ENCODE results near the gene ARIH1.
"Not testable (repeated sequence)": the region's sequence is repeated elsewhere in the genome, so short reads cannot be mapped to it uniquely, and the experiment has no call there.

ARIH1 gene

GRCh38 chr15:72599855-72600464 lies 125.8 kb downstream of the ARIH1 start:
- Histone ChIP-seq H3K9me3 (ENCODE audit: control insufficient read depth, insufficient read depth, low read length) (no peaks in the 10 kb centered on the region), H3K36me3 (ENCODE audit: control insufficient read depth, insufficient read depth, low read length) (no peaks in the 10 kb centered on the region), H3K27ac (ENCODE audit: low read depth, low read length) (no peak overlapping the region), H3K9ac (ENCODE audit: low read depth, low read length) (no peak overlapping the region), H3K4me3 (ENCODE audit: low read depth, low read length) (no peak overlapping the region), H3K27me3 (ENCODE audit: control insufficient read depth, insufficient read depth, low read length) (no peaks in the 10 kb centered on the region), H3K4me1 (ENCODE audit: control insufficient read depth, insufficient read depth, low read length) (no peaks in the 10 kb centered on the region)

GRCh38 chr15:72604794-72605193 lies 130.7 kb downstream of the ARIH1 start:
- H3K27ac ChIP-seq (ENCODE audit: low read depth, low read length): no peak overlapping the region
- H3K36me3 ChIP-seq (ENCODE audit: control insufficient read depth, insufficient read depth, low read length): no peaks in the 10 kb centered on the region
- no peaks in the 10 kb centered on the region for H3K27me3 ChIP-seq (ENCODE audit: control insufficient read depth, insufficient read depth, low read length)
- H3K9ac ChIP-seq (ENCODE audit: low read depth, low read length): no peak overlapping the region
- no peaks in the 10 kb centered on the region for H3K9me3 ChIP-seq (ENCODE audit: control insufficient read depth, insufficient read depth, low read length)
- H3K4me3 ChIP-seq (ENCODE audit: low read depth, low read length): no peak overlapping the region
- H3K4me1 ChIP-seq (ENCODE audit: control insufficient read depth, insufficient read depth, low read length): no peaks in the 10 kb centered on the region

- not testable (repeated sequence) for H3K27ac ChIP-seq (ENCODE audit: low read depth, low read length); H3K9me3 ChIP-seq (ENCODE audit: control insufficient read depth, insufficient read depth, low read length); H3K27me3 ChIP-seq (ENCODE audit: control insufficient read depth, insufficient read depth, low read length); H3K36me3 ChIP-seq (ENCODE audit: control insufficient read depth, insufficient read depth, low read length); H3K4me3 ChIP-seq (ENCODE audit: low read depth, low read length); H3K9ac ChIP-seq (ENCODE audit: low read depth, low read length); H3K4me1 ChIP-seq (ENCODE audit: control insufficient read depth, insufficient read depth, low read length)
These were observed 134.0 kb downstream of the ARIH1 start for GRCh38 chr15:72608084-72608483.

GRCh38 chr15:72609862-72610261 lies 135.7 kb downstream of the ARIH1 start:
- Histone ChIP-seq H3K9ac (ENCODE audit: low read depth, low read length) (no peak overlapping the region), H3K4me3 (ENCODE audit: low read depth, low read length) (no peak overlapping the region), H3K36me3 (ENCODE audit: control insufficient read depth, insufficient read depth, low read length) (no peaks in the 10 kb centered on the region), H3K27ac (ENCODE audit: low read depth, low read length) (no peak overlapping the region), H3K9me3 (ENCODE audit: control insufficient read depth, insufficient read depth, low read length) (no peaks in the 10 kb centered on the region), H3K4me1 (ENCODE audit: control insufficient read depth, insufficient read depth, low read length) (0 out of 2 replicates have a peak, but pooled peaks cover under 1% of the 10 kb centered on the region), H3K27me3 (ENCODE audit: control insufficient read depth, insufficient read depth, low read length) (no peaks in the 10 kb centered on the region)

GRCh38 chr15:72612324-72612723 lies 138.2 kb downstream of the ARIH1 start:
- H3K27ac ChIP-seq (ENCODE audit: low read depth, low read length); H3K27me3 ChIP-seq (ENCODE audit: control insufficient read depth, insufficient read depth, low read length); H3K9ac ChIP-seq (ENCODE audit: low read depth, low read length); H3K36me3 ChIP-seq (ENCODE audit: control insufficient read depth, insufficient read depth, low read length); H3K9me3 ChIP-seq (ENCODE audit: control insufficient read depth, insufficient read depth, low read length); H3K4me3 ChIP-seq (ENCODE audit: low read depth, low read length): not testable (repeated sequence)
- H3K4me1 ChIP-seq (ENCODE audit: control insufficient read depth, insufficient read depth, low read length): peaks cover 20% of the 10 kb centered on the region

GRCh38 chr15:72614810-72615532 lies 140.8 kb downstream of the ARIH1 start:
- Histone ChIP-seq H3K27me3 (ENCODE audit: control insufficient read depth, insufficient read depth, low read length) (no peaks in the 10 kb centered on the region), H3K36me3 (ENCODE audit: control insufficient read depth, insufficient read depth, low read length) (no peaks in the 10 kb centered on the region), H3K4me3 (ENCODE audit: low read depth, low read length) (no peak overlapping the region), H3K9ac (ENCODE audit: low read depth, low read length) (no peak overlapping the region), H3K9me3 (ENCODE audit: control insufficient read depth, insufficient read depth, low read length) (no peaks in the 10 kb centered on the region), H3K27ac (ENCODE audit: low read depth, low read length) (no peak overlapping the region), H3K4me1 (ENCODE audit: control insufficient read depth, insufficient read depth, low read length) (peaks cover 20% of the 10 kb centered on the region)

- H3K27ac ChIP-seq (ENCODE audit: low read depth, low read length); H3K36me3 ChIP-seq (ENCODE audit: control insufficient read depth, insufficient read depth, low read length); H3K9me3 ChIP-seq (ENCODE audit: control insufficient read depth, insufficient read depth, low read length); H3K9ac ChIP-seq (ENCODE audit: low read depth, low read length); H3K27me3 ChIP-seq (ENCODE audit: control insufficient read depth, insufficient read depth, low read length); H3K4me3 ChIP-seq (ENCODE audit: low read depth, low read length): not testable (repeated sequence)
- H3K4me1 ChIP-seq (ENCODE audit: control insufficient read depth, insufficient read depth, low read length): peaks cover 20% of the 10 kb centered on the region
These were observed 141.6 kb downstream of the ARIH1 start for GRCh38 chr15:72615533-72616233.

- Histone ChIP-seq H3K36me3 (ENCODE audit: control insufficient read depth, insufficient read depth, low read length) (no peaks in the 10 kb centered on the region), H3K4me1 (ENCODE audit: control insufficient read depth, insufficient read depth, low read length) (peaks cover 20% of the 10 kb centered on the region), H3K27ac (ENCODE audit: low read depth, low read length) (no peak overlapping the region), H3K9ac (ENCODE audit: low read depth, low read length) (no peak overlapping the region), H3K9me3 (ENCODE audit: control insufficient read depth, insufficient read depth, low read length) (no peaks in the 10 kb centered on the region), H3K4me3 (ENCODE audit: low read depth, low read length) (no peak overlapping the region), H3K27me3 (ENCODE audit: control insufficient read depth, insufficient read depth, low read length) (no peaks in the 10 kb centered on the region)
These were observed 142.5 kb downstream of the ARIH1 start for GRCh38 chr15:72616491-72617210.

- not testable (repeated sequence) for H3K4me3 ChIP-seq (ENCODE audit: low read depth, low read length); H3K9ac ChIP-seq (ENCODE audit: low read depth, low read length); H3K27ac ChIP-seq (ENCODE audit: low read depth, low read length); H3K27me3 ChIP-seq (ENCODE audit: control insufficient read depth, insufficient read depth, low read length); H3K36me3 ChIP-seq (ENCODE audit: control insufficient read depth, insufficient read depth, low read length); H3K4me1 ChIP-seq (ENCODE audit: control insufficient read depth, insufficient read depth, low read length); H3K9me3 ChIP-seq (ENCODE audit: control insufficient read depth, insufficient read depth, low read length)
These were observed 149.7 kb downstream of the ARIH1 start for GRCh38 chr15:72623854-72624253.

- not testable (repeated sequence) for H3K27ac ChIP-seq (ENCODE audit: low read depth, low read length); H3K9me3 ChIP-seq (ENCODE audit: control insufficient read depth, insufficient read depth, low read length); H3K9ac ChIP-seq (ENCODE audit: low read depth, low read length); H3K4me3 ChIP-seq (ENCODE audit: low read depth, low read length); H3K27me3 ChIP-seq (ENCODE audit: control insufficient read depth, insufficient read depth, low read length); H3K36me3 ChIP-seq (ENCODE audit: control insufficient read depth, insufficient read depth, low read length); H3K4me1 ChIP-seq (ENCODE audit: control insufficient read depth, insufficient read depth, low read length)
These were observed 152.0 kb downstream of the ARIH1 start for GRCh38 chr15:72626153-72626552.
